KMS-11 (cell line): ENCODE data around the gene SP3.

ENCODE experiments used
- H2AFZ ChIP-seq: fragments of 200-600 bp; sonication (generic); 2 replicates; pipeline ENCODE4 v1.6.1; 2016; ENCODE audit warnings: antibody characterized with exemption, mixed run types, low read depth
- H3K27ac ChIP-seq: fragments of 200-600 bp; sonication (generic); 2 replicates; pipeline ENCODE4 v1.6.1; 2016; ENCODE audit warnings: mild to moderate bottlenecking, mixed run types
- H3K27me3 ChIP-seq: fragments of 200-600 bp; sonication (generic); 2 replicates; pipeline ENCODE4 v1.6.1; 2017; ENCODE audit warnings: mild to moderate bottlenecking, low read depth, mixed run types, moderate library complexity; ENCODE audit not compliant: insufficient read depth
- H3K36me3 ChIP-seq: fragments of 200-600 bp; sonication (generic); 2 replicates; pipeline ENCODE4 v1.6.1; 2017; ENCODE audit warnings: mild to moderate bottlenecking, mixed run types; ENCODE audit not compliant: insufficient read depth
- H3K4me1 ChIP-seq: fragments of 200-600 bp; sonication (generic); 2 replicates; pipeline ENCODE4 v1.6.1; 2016; ENCODE audit warnings: mild to moderate bottlenecking, low read depth, mixed run types; ENCODE audit not compliant: poor library complexity, severe bottlenecking
- H3K4me2 ChIP-seq: fragments of 200-600 bp; sonication (generic); 2 replicates; pipeline ENCODE4 v1.7.0; 2016; ENCODE audit warnings: mild to moderate bottlenecking, mixed run types
- H3K4me3 ChIP-seq: fragments of 200-600 bp; sonication (generic); IDR thresholded peaks from 2 replicates; pipeline ENCODE4 v1.6.1; 2017; ENCODE audit warnings: low read depth, low read length, mixed read lengths; ENCODE audit not compliant: insufficient read depth
- H3K79me2 ChIP-seq: fragments of 200-600 bp; sonication (generic); 2 replicates; pipeline ENCODE4 v1.6.1; 2016; ENCODE audit warnings: low read depth, mixed run types; ENCODE audit not compliant: insufficient read depth
- H3K9ac ChIP-seq: fragments of 200-600 bp; sonication (generic); 2 replicates; pipeline ENCODE4 v1.6.1; 2016; ENCODE audit warnings: mild to moderate bottlenecking, mixed run types
- H4K20me1 ChIP-seq: fragments of 200-600 bp; sonication (generic); 2 replicates; pipeline ENCODE4 v1.6.1; 2016; ENCODE audit warnings: mild to moderate bottlenecking, mixed run types; ENCODE audit not compliant: insufficient read depth
- CTCF ChIP-seq: fragments of 200-600 bp; sonication (generic); conservative IDR thresholded peaks from 2 replicates; pipeline ENCODE4 v1.6.1; 2017; ENCODE audit warnings: low read depth, mild to moderate bottlenecking, antibody characterized with exemption, low read length, moderate library complexity, mixed read lengths

SP3 gene

DNA sequence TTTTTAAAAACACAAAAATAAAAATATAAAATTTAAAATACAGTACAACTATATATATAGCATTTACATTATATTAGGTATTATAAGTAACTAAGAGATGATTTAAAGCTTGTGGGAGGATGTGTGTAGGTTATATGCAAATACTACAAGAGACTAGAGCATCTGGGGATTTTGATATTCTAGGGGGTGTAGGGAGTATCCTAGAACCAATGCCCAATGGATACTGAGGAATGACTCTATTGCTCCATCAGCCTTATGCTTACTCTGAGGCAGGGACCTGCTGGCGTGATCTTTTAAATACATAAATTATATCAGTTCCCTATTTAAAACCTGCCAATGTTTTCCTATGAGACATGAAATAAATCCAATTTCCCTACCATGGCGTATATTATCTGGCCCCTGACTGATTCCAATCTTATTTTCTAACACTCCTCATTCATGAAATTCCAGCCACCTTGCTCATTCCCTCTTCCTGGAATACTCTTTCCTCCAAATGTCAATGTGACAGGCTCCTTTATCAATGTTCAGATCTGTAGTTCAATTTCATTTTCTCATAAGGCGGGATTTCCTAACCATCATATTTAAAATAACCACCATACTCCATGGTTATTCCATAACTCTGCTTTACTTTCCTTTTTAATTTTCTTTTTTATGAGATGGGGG is 22.2 kb downstream of the SP3 start:
- H3K27ac ChIP-seq = no peak overlapping the region
- peaks cover 65% of the 10 kb centered on the region for H4K20me1 ChIP-seq
- H3K9ac ChIP-seq = no peak overlapping the region
- H2AFZ ChIP-seq = no peak overlapping the region
- peaks cover 99% of the 10 kb centered on the region for H3K79me2 ChIP-seq
- no peak overlapping the region for H3K4me3 ChIP-seq
- TF ChIP-seq CTCF = no peak
- no peak overlapping the region for H3K4me2 ChIP-seq
- no peaks in the 10 kb centered on the region for H3K36me3 ChIP-seq
- H3K27me3 ChIP-seq = no peaks in the 10 kb centered on the region
- peaks cover 55% of the 10 kb centered on the region for H3K4me1 ChIP-seq

DNA sequence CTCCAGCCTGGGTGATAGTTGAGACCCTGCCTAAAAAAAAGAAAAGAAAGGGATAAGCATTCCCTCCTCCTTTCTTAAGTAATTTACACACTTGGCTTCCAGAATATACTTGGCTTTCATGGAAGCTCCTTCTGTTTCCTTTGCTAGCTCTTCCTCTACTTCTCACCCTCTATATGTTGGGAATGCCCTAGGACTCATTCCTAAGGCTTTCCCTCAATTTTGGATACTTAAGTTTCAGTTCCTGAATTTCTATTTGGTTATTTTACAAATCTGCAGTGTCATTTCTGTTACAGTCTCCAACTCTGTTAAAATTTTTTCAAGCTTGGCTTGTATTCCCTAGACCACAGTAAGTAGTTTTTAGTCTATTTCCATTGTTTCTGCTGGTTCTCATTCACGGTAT is 23.6 kb downstream of the SP3 start:
- H4K20me1 ChIP-seq = peaks cover 73% of the 10 kb centered on the region
- peaks cover 99% of the 10 kb centered on the region for H3K79me2 ChIP-seq
- H3K9ac ChIP-seq = no peak overlapping the region
- H3K4me3 ChIP-seq = no peak overlapping the region
- H3K4me2 ChIP-seq = no peak overlapping the region
- no peak overlapping the region for H2AFZ ChIP-seq
- TF ChIP-seq CTCF = no peak
- no peaks in the 10 kb centered on the region for H3K27me3 ChIP-seq
- H3K4me1 ChIP-seq = peaks cover 70% of the 10 kb centered on the region
- H3K27ac ChIP-seq = no peak overlapping the region; the same call in 1 of the 2 replicates
- no peaks in the 10 kb centered on the region for H3K36me3 ChIP-seq

- no peaks in the 10 kb centered on the region for H3K36me3 ChIP-seq
- no peak for TF ChIP-seq CTCF
- peaks cover 79% of the 10 kb centered on the region for H4K20me1 ChIP-seq
- H3K27ac ChIP-seq = no peak overlapping the region; the same call in 1 of the 2 replicates
- H3K4me1 ChIP-seq = peaks cover 73% of the 10 kb centered on the region
- H3K27me3 ChIP-seq = no peaks in the 10 kb centered on the region
- no peak overlapping the region for H2AFZ ChIP-seq
- H3K9ac ChIP-seq = no peak overlapping the region
- 0 out of 2 replicates have a peak overlapping the region, but pooled peaks have one; percentile 10 for H3K4me2 ChIP-seq
- no peak overlapping the region for H3K4me3 ChIP-seq
- H3K79me2 ChIP-seq = peaks cover 99% of the 10 kb centered on the region
Observed at GRCh38 chr2:173940208-173941020, 24.8 kb downstream of the SP3 start.

DNA sequence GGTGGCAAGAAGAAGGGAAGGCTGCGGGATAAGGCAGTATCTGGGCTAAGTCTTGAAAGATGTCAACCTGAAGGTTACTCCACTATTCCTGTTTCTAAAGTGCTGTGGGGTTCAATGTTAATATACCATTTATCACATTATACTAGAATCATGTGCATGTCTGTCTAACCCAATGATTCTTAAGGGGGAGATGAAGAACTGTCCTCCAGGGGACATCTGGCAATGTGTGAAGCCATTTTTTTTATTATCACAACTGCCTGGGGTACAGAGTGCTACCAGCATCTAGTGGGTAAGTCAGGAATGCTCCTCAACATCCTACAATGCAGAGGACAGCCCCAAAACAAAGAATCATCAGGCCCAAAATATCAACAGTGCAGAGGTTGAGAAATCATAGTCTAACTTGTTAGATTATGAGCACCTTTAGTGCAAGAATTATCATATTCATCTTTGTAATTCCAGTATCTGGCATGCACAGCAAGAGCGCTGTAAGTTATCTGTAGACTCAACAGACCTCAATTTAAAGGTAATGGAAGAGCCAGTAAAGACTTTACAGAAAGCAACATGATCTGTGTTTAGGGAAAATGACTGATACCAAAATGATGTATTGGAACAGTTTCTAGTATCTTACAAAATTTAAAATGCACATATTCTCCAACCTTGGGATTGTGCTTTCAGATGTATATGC is 26.3 kb downstream of the SP3 start:
- no peak overlapping the region for H3K4me3 ChIP-seq
- H4K20me1 ChIP-seq = peaks cover 83% of the 10 kb centered on the region
- H3K79me2 ChIP-seq = peaks cover 99% of the 10 kb centered on the region
- no peaks in the 10 kb centered on the region for H3K27me3 ChIP-seq
- no peak overlapping the region for H2AFZ ChIP-seq
- no peaks in the 10 kb centered on the region for H3K36me3 ChIP-seq
- H3K27ac ChIP-seq = no peak overlapping the region
- H3K4me2 ChIP-seq = no peak overlapping the region
- peaks cover 73% of the 10 kb centered on the region for H3K4me1 ChIP-seq
- no peak overlapping the region for H3K9ac ChIP-seq
- TF ChIP-seq CTCF = no peak
